ENCODE measurements around the gene MAPKAPK2. TPM values are rescaled to one million over a fixed set of nuclear protein-coding genes. Genes with fewer than 3 reads are reported as not detected.

MAPKAPK2 gene
- total RNA-seq, 1 experiment from 2014 or later: 51.1 TPM

DNA sequence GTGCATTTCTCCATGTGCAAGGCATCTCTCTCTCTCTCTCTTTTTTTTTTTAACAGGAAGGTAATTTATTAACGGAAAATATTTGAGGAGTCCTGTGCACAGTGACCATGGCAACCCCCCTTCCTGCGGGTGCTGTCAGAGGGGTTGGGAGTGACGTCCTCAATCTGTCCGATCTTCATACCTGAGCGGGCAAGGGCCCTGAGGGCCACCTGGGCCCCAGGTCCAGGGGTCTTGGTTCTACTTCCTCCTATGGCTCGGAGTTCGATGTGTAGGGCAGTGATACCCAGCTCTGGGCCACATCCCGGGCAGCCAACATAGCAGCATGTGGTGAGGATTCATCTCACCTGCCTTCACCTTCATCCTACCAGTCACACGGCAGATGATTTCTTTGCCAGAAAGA is 11.0 kb downstream of the MAPKAPK2 start:
- H4K20me1 ChIP-seq (ENCODE audit: insufficient read depth): no peaks in the 10 kb centered on the region
- ChIA-PET POLR2A (no interaction called here), RAD21 (ENCODE audit: low non-redundant PET in 1 of 2, low total read pairs in 2 of 2, uncharacterized antibody in 2 of 2, unreplicated experiment in 2 of 2) (no interaction called here), CTCF (no interaction called here)
- intact Hi-C loops (cut with micrococcal nuclease): no loop called here
- no peak overlapping the region for H2AFZ ChIP-seq (ENCODE audit: low read depth, low read length, poor library complexity, severe bottlenecking)
- no peak overlapping the region for H3K4me2 ChIP-seq (ENCODE audit: low read length)
- H3K9me2 ChIP-seq (ENCODE audit: insufficient read depth): no peaks in the 10 kb centered on the region
- peaks cover 2 to 21% of the 10 kb centered on the region in 2 experiments; a peak in 2 of 4 replicates for H3K4me1 ChIP-seq (ENCODE audit: control insufficient read depth in 1 of 2, insufficient read depth in 2 of 2, low read length in 2 of 2)
- TF ChIP-seq SIN3A (IDR thresholded peaks at IDR 0.05; ENCODE audit: low read depth) (no peak), SRF (IDR thresholded peaks at IDR 0.05; ENCODE audit: low read depth) (no peak), ZNF274 (IDR thresholded peaks at IDR 0.05; ENCODE audit: low read depth, low read length) (no peak), EGR1 (IDR thresholded peaks at IDR 0.05; ENCODE audit: low read depth) (no peak), JUND (IDR thresholded peaks at IDR 0.05) (no peak)
- TF ChIP-seq, protein P1, sequence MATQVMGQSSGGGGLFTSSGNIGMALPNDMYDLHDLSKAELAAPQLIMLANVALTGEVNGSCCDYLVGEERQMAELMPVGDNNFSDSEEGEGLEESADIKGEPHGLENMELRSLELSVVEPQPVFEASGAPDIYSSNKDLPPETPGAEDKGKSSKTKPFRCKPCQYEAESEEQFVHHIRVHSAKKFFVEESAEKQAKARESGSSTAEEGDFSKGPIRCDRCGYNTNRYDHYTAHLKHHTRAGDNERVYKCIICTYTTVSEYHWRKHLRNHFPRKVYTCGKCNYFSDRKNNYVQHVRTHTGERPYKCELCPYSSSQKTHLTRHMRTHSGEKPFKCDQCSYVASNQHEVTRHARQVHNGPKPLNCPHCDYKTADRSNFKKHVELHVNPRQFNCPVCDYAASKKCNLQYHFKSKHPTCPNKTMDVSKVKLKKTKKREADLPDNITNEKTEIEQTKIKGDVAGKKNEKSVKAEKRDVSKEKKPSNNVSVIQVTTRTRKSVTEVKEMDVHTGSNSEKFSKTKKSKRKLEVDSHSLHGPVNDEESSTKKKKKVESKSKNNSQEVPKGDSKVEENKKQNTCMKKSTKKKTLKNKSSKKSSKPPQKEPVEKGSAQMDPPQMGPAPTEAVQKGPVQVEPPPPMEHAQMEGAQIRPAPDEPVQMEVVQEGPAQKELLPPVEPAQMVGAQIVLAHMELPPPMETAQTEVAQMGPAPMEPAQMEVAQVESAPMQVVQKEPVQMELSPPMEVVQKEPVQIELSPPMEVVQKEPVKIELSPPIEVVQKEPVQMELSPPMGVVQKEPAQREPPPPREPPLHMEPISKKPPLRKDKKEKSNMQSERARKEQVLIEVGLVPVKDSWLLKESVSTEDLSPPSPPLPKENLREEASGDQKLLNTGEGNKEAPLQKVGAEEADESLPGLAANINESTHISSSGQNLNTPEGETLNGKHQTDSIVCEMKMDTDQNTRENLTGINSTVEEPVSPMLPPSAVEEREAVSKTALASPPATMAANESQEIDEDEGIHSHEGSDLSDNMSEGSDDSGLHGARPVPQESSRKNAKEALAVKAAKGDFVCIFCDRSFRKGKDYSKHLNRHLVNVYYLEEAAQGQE (IDR thresholded peaks at IDR 0.05; ENCODE audit: low read depth): no peak
- no peak for DNase-seq (ENCODE audit: low read depth, low spot score)
- no peak overlapping the region for H3K9ac ChIP-seq (ENCODE audit: low read length)
- no peak for ATAC-seq
- H3K9me3 ChIP-seq (ENCODE audit: control insufficient read depth in 1 of 2, insufficient read depth in 1 of 2, low read depth in 1 of 2, low read length in 2 of 2): no peaks in the 10 kb centered on the region
- H3K36me3 ChIP-seq (ENCODE audit: control insufficient read depth in 1 of 2, insufficient read depth in 2 of 2, low read length in 2 of 2): no peaks in the 10 kb centered on the region
- no peak overlapping the region for H3K4me3 ChIP-seq (replicated peaks in 1 of 2; ENCODE audit: low read depth in 1 of 2, low read length in 2 of 2)
- H3K79me2 ChIP-seq (ENCODE audit: insufficient read depth, low read length): peaks cover 88% of the 10 kb centered on the region
- H3K27ac ChIP-seq (ENCODE audit: low read depth, low read length): no peak overlapping the region
- BruUV-seq (replicated peaks): no TSS peak
- no peaks in the 10 kb centered on the region for H3K27me3 ChIP-seq (ENCODE audit: insufficient read depth, low read length)
